AG04449 (cell line): Measurements from ENCODE around the gene KRTAP3-1.

Experiments used
- CTCF ChIA-PET: fragments of 350-600 bp; formaldehyde crosslinking; extraction: SDS; loops from one replicate; lab custom pipeline; 2021; ENCODE audit warnings: antibody characterized with exemption; lab: Yijun Ruan, JAX
- POLR2A ChIA-PET: fragments of 400-600, 350-600 bp; formaldehyde crosslinking; extraction: SDS; loops from one replicate; lab custom pipeline; 2020; ENCODE audit warnings: antibody characterized with exemption, inconsistent platforms; lab: Yijun Ruan, JAX
- DNase-seq: peaks from one replicate; pipeline ENCODE4 v3.0.0-alpha.2; 2010; ENCODE audit warnings: low read depth, low spot score
- H3K4me3 ChIP-seq: 2 replicates; pipeline ENCODE4 v1.5.1; 2011; ENCODE audit warnings: low read depth, mild to moderate bottlenecking, control low read depth, low read length
- TF ChIP-seq, protein P1 (sequence below): IDR thresholded peaks from one replicate; pipeline ENCODE4 v1.5.1; 2011; ENCODE audit warnings: mild to moderate bottlenecking, moderate library complexity, low read length, control low read depth, inconsistent platforms; ENCODE audit not compliant: insufficient read depth; ENCODE audit errors: missing control alignments

Gene KRTAP3-1

DNA sequence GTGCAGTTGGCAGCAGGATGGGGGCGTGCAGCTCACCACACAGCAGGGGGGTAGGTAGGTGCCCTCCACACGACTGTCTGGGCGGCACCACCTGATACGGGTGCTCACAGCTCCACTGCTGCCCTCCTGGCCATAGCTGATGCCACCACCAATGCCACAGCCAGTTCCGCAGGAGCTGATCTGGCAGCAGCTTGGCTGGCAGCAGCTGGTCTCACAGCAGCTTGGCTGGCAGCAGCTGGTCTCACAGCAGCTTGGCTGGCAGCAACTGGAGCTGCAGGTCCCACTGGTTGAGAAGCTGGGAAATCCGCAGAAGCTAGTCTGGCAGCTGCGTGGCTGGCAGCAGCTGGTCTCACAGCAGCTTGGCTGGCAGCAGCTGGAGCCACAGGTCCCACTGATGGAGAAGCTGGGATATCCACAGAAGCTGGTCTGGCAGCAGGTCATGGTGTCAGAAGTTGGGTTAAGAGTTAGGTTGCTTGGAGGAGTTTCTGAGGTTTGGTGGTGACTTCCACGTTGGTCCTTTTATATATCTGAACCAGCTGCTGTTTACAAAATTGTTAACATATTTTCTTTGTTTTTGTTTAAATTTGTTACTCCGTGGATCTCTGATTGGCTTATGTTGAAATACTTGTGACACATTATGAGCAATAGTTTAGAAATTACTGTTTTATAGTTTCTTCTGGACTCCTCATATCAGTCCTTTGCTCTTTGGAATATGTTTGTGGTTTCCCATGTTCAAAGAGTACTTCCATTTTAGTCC, 18.0 kb upstream of the KRTAP3-1 start, which contains the start of gene KRTAP1-5:
TSS of gene KRTAP1-5 (minus strand) at position 494 of the 757 bp plus-strand sequence. CDS start at position 441, 53 bp downstream.
- DNase-seq: peak; percentile 77
- TF ChIP-seq, protein P1, sequence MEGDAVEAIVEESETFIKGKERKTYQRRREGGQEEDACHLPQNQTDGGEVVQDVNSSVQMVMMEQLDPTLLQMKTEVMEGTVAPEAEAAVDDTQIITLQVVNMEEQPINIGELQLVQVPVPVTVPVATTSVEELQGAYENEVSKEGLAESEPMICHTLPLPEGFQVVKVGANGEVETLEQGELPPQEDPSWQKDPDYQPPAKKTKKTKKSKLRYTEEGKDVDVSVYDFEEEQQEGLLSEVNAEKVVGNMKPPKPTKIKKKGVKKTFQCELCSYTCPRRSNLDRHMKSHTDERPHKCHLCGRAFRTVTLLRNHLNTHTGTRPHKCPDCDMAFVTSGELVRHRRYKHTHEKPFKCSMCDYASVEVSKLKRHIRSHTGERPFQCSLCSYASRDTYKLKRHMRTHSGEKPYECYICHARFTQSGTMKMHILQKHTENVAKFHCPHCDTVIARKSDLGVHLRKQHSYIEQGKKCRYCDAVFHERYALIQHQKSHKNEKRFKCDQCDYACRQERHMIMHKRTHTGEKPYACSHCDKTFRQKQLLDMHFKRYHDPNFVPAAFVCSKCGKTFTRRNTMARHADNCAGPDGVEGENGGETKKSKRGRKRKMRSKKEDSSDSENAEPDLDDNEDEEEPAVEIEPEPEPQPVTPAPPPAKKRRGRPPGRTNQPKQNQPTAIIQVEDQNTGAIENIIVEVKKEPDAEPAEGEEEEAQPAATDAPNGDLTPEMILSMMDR: no peak
- POLR2A ChIA-PET: interaction anchor here (1.1 to 1.5 kb wide), 2 partner anchors 10 to 469 kb away, joined by 3 read pairs; no protein-coding TSS in a partner anchor
- peak within 1 kb of the TSS; percentile 7; the same call in 1 of the 2 replicates for H3K4me3 ChIP-seq
- CTCF ChIA-PET: interaction anchor here (0.7 to 1.7 kb wide), 5 partner anchors 9 to 522 kb away, joined by 3 to 4 read pairs (median 3); no protein-coding TSS in a partner anchor

DNA sequence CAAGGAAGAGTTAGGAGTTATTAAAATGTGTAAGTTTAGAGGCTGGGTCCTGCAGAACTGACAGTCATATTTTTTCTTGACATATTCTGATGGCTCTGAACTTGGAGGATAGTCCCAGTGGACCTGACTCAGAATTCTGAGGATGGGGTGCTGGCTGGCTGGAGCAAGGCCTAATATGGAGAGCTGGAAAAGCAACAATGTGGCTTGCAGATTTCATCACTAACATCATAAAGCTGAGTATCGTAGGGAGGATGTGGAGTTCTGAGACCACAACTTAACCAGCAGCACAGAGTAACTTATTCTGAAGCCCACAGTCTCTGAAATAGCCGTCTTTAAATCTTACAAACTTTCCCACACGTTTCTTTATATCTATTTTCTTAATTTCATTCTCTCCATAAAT, 15.8 kb upstream of the KRTAP3-1 start:
- peak; percentile 51 for DNase-seq
- POLR2A ChIA-PET: no interaction called here
- H3K4me3 ChIP-seq: no peak overlapping the region
- TF ChIP-seq, protein P1: no peak
- CTCF ChIA-PET: interaction anchor here (0.9 to 1.5 kb wide), 4 partner anchors 9 to 524 kb away, joined by 3 to 6 read pairs (median 3); no protein-coding TSS in a partner anchor

DNA sequence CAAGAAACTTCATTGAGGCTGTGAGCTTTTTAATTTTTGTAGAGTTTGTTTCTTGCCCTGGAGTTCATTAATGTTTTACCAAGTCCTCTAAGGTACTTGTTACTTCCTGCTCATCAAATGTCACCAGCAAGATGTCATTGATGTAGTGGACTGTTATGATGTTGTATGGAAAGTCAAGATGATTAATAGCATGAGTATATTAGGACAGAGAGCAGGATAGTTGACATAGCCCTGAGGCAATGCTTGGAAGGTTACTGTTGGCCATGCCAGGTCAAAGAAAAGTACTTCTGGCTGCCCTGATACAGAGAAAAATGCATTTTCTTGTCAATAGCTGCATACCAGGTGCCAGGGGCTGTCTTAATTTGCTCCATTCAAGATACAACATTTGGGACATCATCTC, 11.4 kb upstream of the KRTAP3-1 start:
- no peak overlapping the region for H3K4me3 ChIP-seq
- DNase-seq: no peak
- ChIA-PET POLR2A (no interaction called here), CTCF (interaction anchor here (0.8 to 1.5 kb wide), 4 partner anchors 9 to 528 kb away, joined by 3 to 5 read pairs (median 4); no protein-coding TSS in a partner anchor)
- TF ChIP-seq, protein P1: no peak

DNA sequence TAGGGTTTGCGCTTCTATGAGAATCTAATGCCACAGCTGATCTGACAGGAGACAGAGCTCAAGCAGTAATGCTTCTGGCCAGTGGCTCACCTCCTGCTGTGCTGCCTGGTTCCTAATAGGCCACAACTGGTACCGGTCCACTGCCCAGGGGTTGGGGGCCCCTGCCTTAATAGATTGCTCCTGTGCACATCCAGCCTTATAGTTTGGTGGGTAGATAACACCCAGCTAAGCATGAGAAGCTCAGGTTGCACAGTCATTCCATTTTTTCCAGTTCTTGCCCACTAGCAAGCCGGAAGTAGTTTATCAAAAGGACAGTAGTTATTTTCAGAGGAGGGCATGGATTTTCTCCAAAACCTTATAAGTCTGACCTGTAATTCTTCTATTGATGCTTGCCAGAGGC, 10.5 kb upstream of the KRTAP3-1 start:
- DNase-seq: no peak
- TF ChIP-seq, protein P1: no peak
- no peak overlapping the region for H3K4me3 ChIP-seq
- ChIA-PET POLR2A (no interaction called here), CTCF (interaction anchor here (0.9 to 2.0 kb wide), 3 partner anchors 9 to 529 kb away, joined by 3 to 6 read pairs (median 4); no protein-coding TSS in a partner anchor)

DNA sequence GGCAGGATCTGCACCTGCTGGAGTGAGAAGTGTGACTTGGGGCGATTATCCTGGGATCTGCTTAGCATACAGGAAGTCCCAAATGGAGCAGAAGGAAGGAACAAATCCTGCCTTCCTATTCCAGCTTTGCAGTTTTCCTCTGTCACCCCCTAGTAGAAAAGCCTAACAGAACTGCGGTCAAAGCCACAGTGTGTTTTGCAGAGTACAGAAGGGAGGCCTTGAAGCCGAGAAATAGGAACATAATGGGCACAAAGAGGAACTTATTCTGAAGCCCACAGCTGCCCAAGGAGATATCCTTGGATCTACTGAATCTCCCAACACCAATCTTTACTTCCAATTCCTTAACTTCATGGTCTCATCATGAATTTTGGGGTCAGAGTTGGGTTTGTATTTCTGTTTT, 9.6 kb upstream of the KRTAP3-1 start:
- CTCF ChIA-PET: interaction anchor here (1.5 to 2.0 kb wide), 2 partner anchors 10 kb away, joined by 5 to 6 read pairs; no protein-coding TSS in a partner anchor
- TF ChIP-seq, protein P1: no peak
- no peak overlapping the region for H3K4me3 ChIP-seq
- DNase-seq: no peak
- POLR2A ChIA-PET: no interaction called here

DNA sequence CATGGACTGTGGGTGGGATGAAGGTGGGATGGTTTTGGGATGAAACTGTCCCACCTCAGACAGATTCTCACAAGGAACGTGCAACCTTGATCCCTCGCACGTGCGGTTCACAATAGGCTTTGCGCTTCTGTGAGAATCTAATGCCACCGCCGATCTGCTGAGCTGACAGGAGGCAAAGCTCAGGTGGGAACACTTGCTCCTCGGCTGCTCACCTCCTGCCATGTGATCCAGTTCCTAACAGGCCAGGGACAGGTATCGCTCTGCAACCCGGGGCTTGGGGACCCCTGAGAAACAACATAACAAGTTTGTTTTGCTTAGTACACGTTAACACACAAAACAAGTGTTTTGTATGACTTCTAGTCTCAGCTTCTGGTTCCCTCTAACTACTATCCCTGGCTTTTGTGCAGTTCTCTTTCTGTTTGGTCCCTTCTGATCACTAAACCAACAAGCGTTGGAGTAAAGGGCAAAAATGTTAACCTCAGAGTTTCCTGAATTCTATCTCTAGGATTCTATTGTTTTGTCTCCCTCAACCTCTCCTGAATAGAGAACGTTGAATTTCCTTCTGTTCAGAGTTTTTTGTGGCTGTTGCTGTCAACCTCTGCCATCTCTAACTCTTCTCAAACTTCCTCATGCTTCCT, 7.8 kb upstream of the KRTAP3-1 start:
- no peak for DNase-seq
- TF ChIP-seq, protein P1: no peak
- POLR2A ChIA-PET: no interaction called here
- no peak overlapping the region for H3K4me3 ChIP-seq
- CTCF ChIA-PET: no interaction called here
